ENCODE data around the gene CTSO.

DNA sequence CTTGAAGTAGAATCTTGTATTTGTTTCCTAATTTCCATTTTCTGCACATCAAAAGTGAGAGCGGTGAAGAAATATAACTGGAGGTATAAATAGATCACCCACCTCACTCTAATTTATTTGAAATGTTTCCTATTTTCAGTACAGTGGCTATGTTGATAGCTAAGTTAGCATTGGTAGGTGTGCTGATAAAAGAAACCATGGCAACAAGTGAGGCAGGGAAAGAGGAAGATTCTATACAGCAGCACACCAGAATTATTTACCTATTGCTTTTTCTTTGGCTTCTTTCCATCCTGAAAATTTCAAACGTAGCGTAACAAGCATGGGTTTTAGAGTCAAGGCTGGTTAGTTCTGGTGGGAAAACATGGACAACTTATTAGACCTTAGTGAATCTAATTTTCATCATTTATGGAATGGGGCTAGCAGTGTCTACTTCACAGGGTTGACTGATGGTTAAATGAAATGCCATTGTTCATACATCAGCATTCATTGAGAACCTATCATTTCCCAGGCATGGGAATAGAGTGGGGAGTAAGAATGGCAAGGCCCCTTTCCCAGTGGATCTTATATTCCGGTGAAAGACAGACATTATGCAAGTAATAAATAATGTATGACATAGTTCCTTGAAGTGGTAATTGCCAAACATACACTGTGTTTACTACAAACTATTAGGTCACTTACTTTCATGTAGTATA is 30.6 kb upstream of the CTSO start:
- TF ChIP-seq ESRRG (CRISPR knock-in tag; IDR thresholded peaks at IDR 0.05), result no peak
- no peak for TF ChIP-seq ZFP30 (CRISPR knock-in tag; IDR thresholded peaks at IDR 0.05)
- no peak for TF ChIP-seq TOX (CRISPR knock-in tag; IDR thresholded peaks at IDR 0.05; ENCODE audit: borderline replicate concordance)
- TF ChIP-seq, protein P1, sequence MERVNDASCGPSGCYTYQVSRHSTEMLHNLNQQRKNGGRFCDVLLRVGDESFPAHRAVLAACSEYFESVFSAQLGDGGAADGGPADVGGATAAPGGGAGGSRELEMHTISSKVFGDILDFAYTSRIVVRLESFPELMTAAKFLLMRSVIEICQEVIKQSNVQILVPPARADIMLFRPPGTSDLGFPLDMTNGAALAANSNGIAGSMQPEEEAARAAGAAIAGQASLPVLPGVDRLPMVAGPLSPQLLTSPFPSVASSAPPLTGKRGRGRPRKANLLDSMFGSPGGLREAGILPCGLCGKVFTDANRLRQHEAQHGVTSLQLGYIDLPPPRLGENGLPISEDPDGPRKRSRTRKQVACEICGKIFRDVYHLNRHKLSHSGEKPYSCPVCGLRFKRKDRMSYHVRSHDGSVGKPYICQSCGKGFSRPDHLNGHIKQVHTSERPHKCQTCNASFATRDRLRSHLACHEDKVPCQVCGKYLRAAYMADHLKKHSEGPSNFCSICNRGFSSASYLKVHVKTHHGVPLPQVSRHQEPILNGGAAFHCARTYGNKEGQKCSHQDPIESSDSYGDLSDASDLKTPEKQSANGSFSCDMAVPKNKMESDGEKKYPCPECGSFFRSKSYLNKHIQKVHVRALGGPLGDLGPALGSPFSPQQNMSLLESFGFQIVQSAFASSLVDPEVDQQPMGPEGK (CRISPR knock-in tag; IDR thresholded peaks at IDR 0.05; ENCODE audit: borderline replicate concordance), result no peak
- TF ChIP-seq, protein P2, sequence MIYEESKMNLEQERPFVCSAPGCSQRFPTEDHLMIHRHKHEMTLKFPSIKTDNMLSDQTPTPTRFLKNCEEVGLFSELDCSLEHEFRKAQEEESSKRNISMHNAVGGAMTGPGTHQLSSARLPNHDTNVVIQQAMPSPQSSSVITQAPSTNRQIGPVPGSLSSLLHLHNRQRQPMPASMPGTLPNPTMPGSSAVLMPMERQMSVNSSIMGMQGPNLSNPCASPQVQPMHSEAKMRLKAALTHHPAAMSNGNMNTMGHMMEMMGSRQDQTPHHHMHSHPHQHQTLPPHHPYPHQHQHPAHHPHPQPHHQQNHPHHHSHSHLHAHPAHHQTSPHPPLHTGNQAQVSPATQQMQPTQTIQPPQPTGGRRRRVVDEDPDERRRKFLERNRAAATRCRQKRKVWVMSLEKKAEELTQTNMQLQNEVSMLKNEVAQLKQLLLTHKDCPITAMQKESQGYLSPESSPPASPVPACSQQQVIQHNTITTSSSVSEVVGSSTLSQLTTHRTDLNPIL (CRISPR knock-in tag; IDR thresholded peaks at IDR 0.05; ENCODE audit: low read depth), result no peak
- no peak for TF ChIP-seq OSR1 (CRISPR knock-in tag; IDR thresholded peaks at IDR 0.05)

All from SK-N-SH treated with all-trans-retinoic acid at 6 μM for 48 hours (cell line).